ENCODE data around the gene DSC1.

Gene DSC1

GRCh38 chr18:31099450-31100230 lies 63.0 kb downstream of the DSC1 start:
- no peak for TF ChIP-seq SIN3A (IDR thresholded peaks at IDR 0.05; ENCODE audit: borderline replicate concordance, insufficient read depth, low read length)
- no peak for TF ChIP-seq REST (IDR thresholded peaks at IDR 0.05; ENCODE audit: insufficient read depth in 1 of 2, low read depth in 2 of 2, low read length in 2 of 2)
- no peak for TF ChIP-seq POLR2AphosphoS5 (IDR thresholded peaks at IDR 0.05; ENCODE audit: low read depth, low read length)

GRCh38 chr18:31098878-31099277 lies 63.8 kb downstream of the DSC1 start:
- no peak for TF ChIP-seq FOXP2 (optimal IDR thresholded peaks at IDR 0.05; ENCODE audit: borderline replicate concordance, extremely low read depth, extremely low read length, insufficient read depth)
- TF ChIP-seq TAF1 (IDR thresholded peaks at IDR 0.05; ENCODE audit: borderline replicate concordance, insufficient read depth, low read length), result no peak
- TF ChIP-seq REST (IDR thresholded peaks at IDR 0.05; ENCODE audit: insufficient read depth in 1 of 2, low read depth in 2 of 2, low read length in 2 of 2), result no peak
- no peak for TF ChIP-seq SIN3A (IDR thresholded peaks at IDR 0.05; ENCODE audit: borderline replicate concordance, insufficient read depth, low read length)
- no peak for TF ChIP-seq POLR2AphosphoS5 (IDR thresholded peaks at IDR 0.05; ENCODE audit: low read depth, low read length)

DNA sequence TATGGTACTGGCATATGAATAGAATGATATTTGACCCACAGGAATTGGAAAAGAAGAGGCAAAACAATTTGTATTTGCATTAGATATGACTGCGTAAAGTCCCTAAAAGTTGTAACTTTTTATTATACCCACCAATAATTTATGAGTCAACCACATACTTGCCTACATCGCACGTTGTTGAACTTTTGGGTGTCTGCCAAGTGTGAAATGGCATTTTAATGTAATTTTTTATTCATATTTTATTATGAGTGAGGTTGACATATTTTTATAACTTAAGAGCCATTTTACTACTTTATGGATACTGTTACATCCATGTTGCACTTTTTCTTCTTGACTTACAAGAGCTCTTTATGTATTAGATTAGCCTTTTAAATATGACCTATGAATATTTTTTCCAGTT lies 65.0 kb downstream of the DSC1 start:
- TF ChIP-seq REST (IDR thresholded peaks at IDR 0.05; ENCODE audit: insufficient read depth in 1 of 2, low read depth in 2 of 2, low read length in 2 of 2), result no peak
- TF ChIP-seq FOXP2 (optimal IDR thresholded peaks at IDR 0.05; ENCODE audit: borderline replicate concordance, extremely low read depth, extremely low read length, insufficient read depth), result no peak
- no peak for TF ChIP-seq SIN3A (IDR thresholded peaks at IDR 0.05; ENCODE audit: borderline replicate concordance, insufficient read depth, low read length)

GRCh38 chr18:31093880-31094279 lies 68.8 kb downstream of the DSC1 start:
- no peak for TF ChIP-seq FOXP2 (optimal IDR thresholded peaks at IDR 0.05; ENCODE audit: borderline replicate concordance, extremely low read depth, extremely low read length, insufficient read depth)
- TF ChIP-seq REST (IDR thresholded peaks at IDR 0.05; ENCODE audit: insufficient read depth in 1 of 2, low read depth in 2 of 2, low read length in 2 of 2), result no peak
- TF ChIP-seq TAF1 (IDR thresholded peaks at IDR 0.05; ENCODE audit: borderline replicate concordance, insufficient read depth, low read length), result no peak
- no peak for TF ChIP-seq POLR2AphosphoS5 (IDR thresholded peaks at IDR 0.05; ENCODE audit: low read depth, low read length)
- no peak for TF ChIP-seq SIN3A (IDR thresholded peaks at IDR 0.05; ENCODE audit: borderline replicate concordance, insufficient read depth, low read length)

- TF ChIP-seq REST (IDR thresholded peaks at IDR 0.05; ENCODE audit: insufficient read depth in 1 of 2, low read depth in 2 of 2, low read length in 2 of 2) (no peak), SIN3A (IDR thresholded peaks at IDR 0.05; ENCODE audit: borderline replicate concordance, insufficient read depth, low read length) (no peak), FOXP2 (optimal IDR thresholded peaks at IDR 0.05; ENCODE audit: borderline replicate concordance, extremely low read depth, extremely low read length, insufficient read depth) (no peak), POLR2AphosphoS5 (IDR thresholded peaks at IDR 0.05; ENCODE audit: low read depth, low read length) (no peak), TAF1 (IDR thresholded peaks at IDR 0.05; ENCODE audit: borderline replicate concordance, insufficient read depth, low read length) (no peak)
Observed at GRCh38 chr18:31093294-31093693, 69.4 kb downstream of the DSC1 start.

Measured in PFSK-1 (cell line).